GM10248 (cell line): ENCODE results near the gene SLC39A12.
A peak's percentile ranks its signal among the peaks of the same experiment; 100 is the strongest.

Experiments
- CTCF ChIA-PET: fragments of 300-600 bp; sonication (Branson Sonifier 250); formaldehyde crosslinking; extraction: SDS; loops from one replicate; lab custom pipeline; 2021; ENCODE audit warnings: antibody characterized with exemption; lab: Yijun Ruan, JAX
- POLR2A ChIA-PET: fragments of 350-650 bp; sonication (Branson Sonifier 250); formaldehyde crosslinking; extraction: SDS; loops from one replicate; lab custom pipeline; 2020; ENCODE audit warnings: antibody characterized with exemption; lab: Yijun Ruan, JAX
- DNase-seq: peaks from one replicate; pipeline ENCODE4 v3.0.0; 2012; ENCODE audit errors: extremely low spot score
- TF ChIP-seq, protein P1 (sequence below): IDR thresholded peaks from 2 replicates; pipeline ENCODE4 v1.5.1; 2012; ENCODE audit warnings: mild to moderate bottlenecking, low read depth; ENCODE audit errors: extremely low read depth, missing control alignments, control extremely low read depth

The SLC39A12 gene

DNA sequence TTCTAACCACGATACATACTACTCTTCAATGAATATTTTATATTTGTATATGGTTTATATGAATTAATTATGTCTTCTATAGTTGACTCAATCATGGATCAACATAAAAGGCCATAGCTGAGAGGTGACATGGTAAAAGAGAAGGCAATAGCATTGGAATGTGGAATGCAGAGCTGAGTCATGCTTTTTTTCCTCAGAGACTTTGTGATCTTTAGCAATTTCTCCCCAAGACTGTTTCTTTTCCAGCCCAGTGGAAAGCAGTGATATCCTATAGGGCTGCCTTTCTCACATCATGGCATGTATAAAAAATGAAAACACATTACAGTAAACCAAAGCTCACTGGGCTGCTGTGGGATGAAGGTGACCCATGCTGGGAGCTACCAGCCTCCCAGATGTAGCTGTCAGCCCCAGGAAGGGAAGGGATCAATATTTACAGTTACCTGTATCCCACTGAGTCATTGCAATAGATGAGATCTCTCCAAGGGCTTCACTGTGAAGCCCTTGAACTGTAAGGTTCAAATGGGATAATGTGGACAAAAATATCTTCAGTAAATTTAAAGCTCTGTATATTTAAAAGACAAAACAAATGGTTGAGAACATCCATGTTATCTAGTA is 30.2 kb downstream of the SLC39A12 start:
- POLR2A ChIA-PET, result no interaction called here

DNA sequence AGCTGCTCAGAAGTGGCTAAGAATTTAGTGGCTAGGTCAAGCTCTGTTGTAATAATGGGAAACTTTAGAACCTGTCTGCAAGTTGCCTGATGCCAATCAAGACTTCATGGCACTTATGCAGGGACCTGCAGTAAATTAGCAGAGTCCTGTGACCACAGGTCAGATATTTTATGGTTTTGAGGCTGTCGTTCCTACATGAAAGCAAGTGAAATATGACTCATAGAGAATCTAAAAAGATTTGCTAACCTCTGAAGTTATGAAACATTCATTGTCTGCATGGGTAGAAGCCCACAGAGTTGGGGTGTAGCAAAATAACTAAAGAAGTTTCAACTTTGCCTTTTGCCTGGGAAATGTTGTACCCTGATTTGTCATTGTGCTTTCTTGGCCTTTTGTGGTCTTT is 32.3 kb downstream of the SLC39A12 start:
- DNase-seq, result peak; percentile 31
- ChIA-PET POLR2A (no interaction called here), CTCF (no interaction called here)
- TF ChIP-seq, protein P1, sequence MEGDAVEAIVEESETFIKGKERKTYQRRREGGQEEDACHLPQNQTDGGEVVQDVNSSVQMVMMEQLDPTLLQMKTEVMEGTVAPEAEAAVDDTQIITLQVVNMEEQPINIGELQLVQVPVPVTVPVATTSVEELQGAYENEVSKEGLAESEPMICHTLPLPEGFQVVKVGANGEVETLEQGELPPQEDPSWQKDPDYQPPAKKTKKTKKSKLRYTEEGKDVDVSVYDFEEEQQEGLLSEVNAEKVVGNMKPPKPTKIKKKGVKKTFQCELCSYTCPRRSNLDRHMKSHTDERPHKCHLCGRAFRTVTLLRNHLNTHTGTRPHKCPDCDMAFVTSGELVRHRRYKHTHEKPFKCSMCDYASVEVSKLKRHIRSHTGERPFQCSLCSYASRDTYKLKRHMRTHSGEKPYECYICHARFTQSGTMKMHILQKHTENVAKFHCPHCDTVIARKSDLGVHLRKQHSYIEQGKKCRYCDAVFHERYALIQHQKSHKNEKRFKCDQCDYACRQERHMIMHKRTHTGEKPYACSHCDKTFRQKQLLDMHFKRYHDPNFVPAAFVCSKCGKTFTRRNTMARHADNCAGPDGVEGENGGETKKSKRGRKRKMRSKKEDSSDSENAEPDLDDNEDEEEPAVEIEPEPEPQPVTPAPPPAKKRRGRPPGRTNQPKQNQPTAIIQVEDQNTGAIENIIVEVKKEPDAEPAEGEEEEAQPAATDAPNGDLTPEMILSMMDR, result no peak

More for the DNA sequence above, 30.2 kb downstream of the SLC39A12 start:
- CTCF ChIA-PET, result interaction anchor here (1.0 to 1.5 kb wide), 4 partner anchors 8 to 19 kb away, joined by 3 to 5 read pairs (median 4); no protein-coding TSS in a partner anchor
- TF ChIP-seq, protein P1, result no peak
- DNase-seq, result no peak

DNA sequence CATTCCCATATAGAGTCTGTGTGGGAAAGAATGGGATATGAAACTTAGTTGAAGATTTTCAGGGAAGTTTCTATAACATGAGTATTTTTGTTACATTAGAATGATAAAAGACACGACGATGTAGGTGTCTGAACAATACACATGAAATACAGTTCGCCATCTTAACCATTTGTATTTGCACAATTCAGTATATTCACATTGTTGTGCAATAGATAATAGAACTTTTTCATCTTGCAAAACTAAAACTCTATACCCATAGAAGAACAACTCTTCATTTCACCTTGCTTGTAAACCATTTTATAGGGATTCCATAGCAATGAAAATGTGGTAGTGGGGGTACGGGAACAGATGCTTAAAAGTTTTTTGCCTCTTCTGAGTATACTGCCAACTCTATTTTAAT is 32.8 kb downstream of the SLC39A12 start:
- POLR2A ChIA-PET, result no interaction called here
- CTCF ChIA-PET, result no interaction called here

DNA sequence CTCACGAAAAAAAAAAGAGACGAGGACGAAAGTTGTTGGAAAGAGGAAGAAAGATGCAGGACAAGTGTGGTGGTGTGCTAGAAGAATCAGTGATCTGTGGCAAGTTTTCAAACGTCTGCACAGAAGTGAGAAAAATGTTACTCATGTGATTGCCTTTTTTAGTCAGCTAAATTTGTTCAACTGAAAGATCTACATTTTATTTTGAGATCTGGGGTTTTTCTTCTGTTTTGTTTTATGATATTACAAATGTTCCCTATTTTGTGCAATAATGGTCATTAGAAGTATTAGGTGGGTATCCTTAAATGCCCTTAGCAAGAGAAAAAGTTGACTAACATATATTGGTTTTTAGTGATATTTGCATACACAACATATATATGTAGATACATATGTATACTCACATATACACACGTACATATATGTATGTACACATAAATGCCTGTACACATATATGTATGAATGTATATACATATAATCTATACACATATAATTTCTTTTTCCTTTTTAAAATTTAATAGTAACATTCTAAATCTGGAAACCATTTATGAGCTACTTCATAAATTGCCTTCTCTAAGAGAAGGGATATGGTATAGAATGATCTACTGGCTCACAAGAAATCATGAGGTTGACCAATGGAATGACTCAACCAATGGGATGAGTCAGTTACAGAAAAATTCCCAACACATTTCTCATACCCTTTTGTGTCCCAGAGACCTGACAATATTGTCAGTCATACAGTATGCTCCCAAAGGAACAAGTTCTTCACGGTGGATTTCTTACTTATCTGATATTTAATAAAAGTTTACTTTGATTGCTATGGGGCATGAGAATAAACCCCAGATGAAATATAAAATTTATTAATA is 38.4 kb downstream of the SLC39A12 start:
- ChIA-PET POLR2A (no interaction called here), CTCF (interaction anchor here (1.5 to 1.9 kb wide), 3 partner anchors 15 to 40 kb away, joined by 3 to 4 read pairs (median 4); no protein-coding TSS in a partner anchor)
- peak; percentile 47 for DNase-seq
- TF ChIP-seq, protein P1, result no peak

More for the DNA sequence above, 32.8 kb downstream of the SLC39A12 start:
- TF ChIP-seq, protein P1, result no peak
- no peak for DNase-seq

DNA sequence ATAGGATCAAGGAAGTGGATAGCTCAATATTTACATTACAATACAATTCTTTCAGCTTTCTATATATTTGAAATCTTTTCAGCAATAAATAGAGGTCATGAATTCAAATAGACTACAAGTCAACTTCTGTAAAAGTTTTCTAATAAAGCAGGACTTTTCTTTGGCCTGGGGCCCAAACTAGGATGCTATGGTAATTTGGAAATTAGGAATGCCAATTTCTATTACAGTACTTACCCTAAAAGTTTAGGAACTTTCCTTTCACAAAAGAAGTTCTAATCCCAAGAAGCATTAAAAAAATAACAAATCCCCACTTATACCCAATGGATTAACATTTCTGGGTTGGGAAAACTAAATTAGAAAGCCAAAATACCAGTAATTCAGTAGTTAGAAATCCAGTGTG is 40.5 kb downstream of the SLC39A12 start:
- DNase-seq, result no peak
- TF ChIP-seq, protein P1, result no peak
- CTCF ChIA-PET, result no interaction called here
- POLR2A ChIA-PET, result no interaction called here

DNA sequence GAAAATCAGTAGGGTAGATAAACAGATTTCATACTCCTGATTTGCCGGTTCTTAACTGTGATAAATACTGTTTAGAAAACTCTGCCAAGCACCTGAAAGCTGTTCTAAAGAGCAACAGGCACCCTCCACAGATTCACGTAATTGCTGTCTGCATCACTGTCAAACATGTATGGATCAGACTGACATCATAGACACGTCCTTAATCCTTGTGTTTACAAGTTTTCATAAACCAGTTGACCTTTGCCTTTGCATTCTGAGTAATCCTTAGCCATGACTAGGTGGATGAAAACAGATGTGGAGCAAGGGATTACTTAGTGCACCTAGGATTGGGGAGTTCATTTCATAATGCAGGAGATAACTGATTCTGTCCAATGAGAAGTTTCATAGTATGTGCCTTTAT is 41.6 kb downstream of the SLC39A12 start:
- ChIA-PET CTCF (no interaction called here), POLR2A (no interaction called here)
- DNase-seq, result no peak
- TF ChIP-seq, protein P1, result no peak
